Measurements from ENCODE around the gene S100PBP. TPM values are rescaled to one million over a fixed set of nuclear protein-coding genes. Genes with fewer than 3 reads are reported as not detected.

The S100PBP gene
- total and polyA plus RNA-seq, 2 donors (not counting 1 experiment from before 2014, with no cell fraction given): 36.3 to 41.8 TPM

GRCh38 chr1:32886004-32886827, 68.8 kb downstream of the S100PBP start, which contains the start of gene HPCA:
TSS of gene HPCA (plus strand) at chr1:32886491. CDS start at chr1:32888899, 2,408 bp downstream.
- Histone ChIP-seq H3K27ac (ENCODE audit: insufficient read depth, low read length) (no peak within 1 kb of the TSS), H3K4me3 (replicated peaks in 1 of 4; ENCODE audit: control extremely low read depth in 1 of 4, insufficient read depth in 1 of 4, low read depth in 3 of 4, low read length in 4 of 4) (no peak within 1 kb of the TSS), H2AFZ (ENCODE audit: low read length) (no peak within 1 kb of the TSS), H3K4me1 (ENCODE audit: control insufficient read depth, extremely low read depth, insufficient read depth, low read length) (no peaks in the 10 kb centered on the region), H3K27me3 (ENCODE audit: control insufficient read depth, insufficient read depth, low read length) (peaks cover 34% of the 10 kb centered on the region), H3K4me2 (ENCODE audit: extremely low read depth, insufficient read depth, low read length) (no peak within 1 kb of the TSS), H3K9ac (ENCODE audit: insufficient read depth, low read length) (no peak within 1 kb of the TSS), H3K79me2 (ENCODE audit: control insufficient read depth, insufficient read depth, low read length) (no peaks in the 10 kb centered on the region), H3K36me3 (ENCODE audit: control insufficient read depth, insufficient read depth, low read length) (no peaks in the 10 kb centered on the region), H4K20me1 (ENCODE audit: control insufficient read depth, extremely low read depth, insufficient read depth, low read length) (no peaks in the 10 kb centered on the region), H3K9me3 (ENCODE audit: control insufficient read depth, insufficient read depth, low read depth, low read length) (no peaks in the 10 kb centered on the region)
- TF ChIP-seq CTCF (conservative IDR thresholded peaks at IDR 0.05 in 1 of 2, IDR thresholded peaks at IDR 0.05 in 1 of 2; ENCODE audit: low read depth in 1 of 2, low read length in 2 of 2): peak; percentile 60 to 62
- TF ChIP-seq EZH2 (IDR thresholded peaks at IDR 0.05; ENCODE audit: low read length, missing control alignments): peak; percentile 54
- DNase-seq (ENCODE audit: low read depth in 2 of 2): peak; percentile 43 to 49

GRCh38 chr1:32886828-32887414, 69.5 kb downstream of the S100PBP start:
- Histone ChIP-seq H4K20me1 (ENCODE audit: control insufficient read depth, extremely low read depth, insufficient read depth, low read length) (no peaks in the 10 kb centered on the region), H3K27ac (ENCODE audit: insufficient read depth, low read length) (no peak overlapping the region), H3K36me3 (ENCODE audit: control insufficient read depth, insufficient read depth, low read length) (no peaks in the 10 kb centered on the region), H3K9ac (ENCODE audit: insufficient read depth, low read length) (no peak overlapping the region), H3K4me1 (ENCODE audit: control insufficient read depth, extremely low read depth, insufficient read depth, low read length) (no peaks in the 10 kb centered on the region), H3K79me2 (ENCODE audit: control insufficient read depth, insufficient read depth, low read length) (no peaks in the 10 kb centered on the region), H3K4me3 (replicated peaks in 1 of 4; ENCODE audit: control extremely low read depth in 1 of 4, insufficient read depth in 1 of 4, low read depth in 3 of 4, low read length in 4 of 4) (no peak overlapping the region), H3K9me3 (ENCODE audit: control insufficient read depth, insufficient read depth, low read depth, low read length) (no peaks in the 10 kb centered on the region), H3K27me3 (ENCODE audit: control insufficient read depth, insufficient read depth, low read length) (peaks cover 37% of the 10 kb centered on the region), H2AFZ (ENCODE audit: low read length) (no peak overlapping the region), H3K4me2 (ENCODE audit: extremely low read depth, insufficient read depth, low read length) (no peak overlapping the region)
- TF ChIP-seq EZH2 (IDR thresholded peaks at IDR 0.05; ENCODE audit: low read length, missing control alignments): no peak
- TF ChIP-seq CTCF (conservative IDR thresholded peaks at IDR 0.05 in 1 of 2, IDR thresholded peaks at IDR 0.05 in 1 of 2; ENCODE audit: low read depth in 1 of 2, low read length in 2 of 2): no peak
- DNase-seq (ENCODE audit: low read depth in 2 of 2): no peak

- no peak overlapping the region for H2AFZ ChIP-seq (ENCODE audit: low read length)
- H3K9ac ChIP-seq (ENCODE audit: insufficient read depth, low read length): no peak overlapping the region
- no peaks in the 10 kb centered on the region for H3K79me2 ChIP-seq (ENCODE audit: control insufficient read depth, insufficient read depth, low read length)
- no peak overlapping the region for H3K4me2 ChIP-seq (ENCODE audit: extremely low read depth, insufficient read depth, low read length)
- H3K9me3 ChIP-seq (ENCODE audit: control insufficient read depth, insufficient read depth, low read depth, low read length): no peaks in the 10 kb centered on the region
- H4K20me1 ChIP-seq (ENCODE audit: control insufficient read depth, extremely low read depth, insufficient read depth, low read length): no peaks in the 10 kb centered on the region
- no peak overlapping the region for H3K4me3 ChIP-seq (replicated peaks in 1 of 4; ENCODE audit: control extremely low read depth in 1 of 4, insufficient read depth in 1 of 4, low read depth in 3 of 4, low read length in 4 of 4)
- DNase-seq (ENCODE audit: low read depth in 2 of 2): no peak
- H3K4me1 ChIP-seq (ENCODE audit: control insufficient read depth, extremely low read depth, insufficient read depth, low read length): no peaks in the 10 kb centered on the region
- TF ChIP-seq CTCF (conservative IDR thresholded peaks at IDR 0.05 in 1 of 2, IDR thresholded peaks at IDR 0.05 in 1 of 2; ENCODE audit: low read depth in 1 of 2, low read length in 2 of 2) (no peak), EZH2 (IDR thresholded peaks at IDR 0.05; ENCODE audit: low read length, missing control alignments) (no peak)
- no peak overlapping the region for H3K27ac ChIP-seq (ENCODE audit: insufficient read depth, low read length)
- H3K36me3 ChIP-seq (ENCODE audit: control insufficient read depth, insufficient read depth, low read length): no peaks in the 10 kb centered on the region
- H3K27me3 ChIP-seq (ENCODE audit: control insufficient read depth, insufficient read depth, low read length): peaks cover 42% of the 10 kb centered on the region
Measured at GRCh38 chr1:32887623-32888022, 70.2 kb downstream of the S100PBP start.
